T-helper 22 cell (primary cell): ENCODE results near the gene SLC13A1.
"Not testable (repeated sequence)": the region's sequence is repeated elsewhere in the genome, so short reads cannot be mapped to it uniquely, and the experiment has no call there.

Experiments
- DNase-seq: peaks from one replicate; pipeline ENCODE4 v3.0.0-alpha.2; 2020; ENCODE audit warnings: low read depth

Gene SLC13A1

GRCh38 chr7:123126691-123127090 is 73.1 kb downstream of the SLC13A1 start:
- no peak for DNase-seq

DNA sequence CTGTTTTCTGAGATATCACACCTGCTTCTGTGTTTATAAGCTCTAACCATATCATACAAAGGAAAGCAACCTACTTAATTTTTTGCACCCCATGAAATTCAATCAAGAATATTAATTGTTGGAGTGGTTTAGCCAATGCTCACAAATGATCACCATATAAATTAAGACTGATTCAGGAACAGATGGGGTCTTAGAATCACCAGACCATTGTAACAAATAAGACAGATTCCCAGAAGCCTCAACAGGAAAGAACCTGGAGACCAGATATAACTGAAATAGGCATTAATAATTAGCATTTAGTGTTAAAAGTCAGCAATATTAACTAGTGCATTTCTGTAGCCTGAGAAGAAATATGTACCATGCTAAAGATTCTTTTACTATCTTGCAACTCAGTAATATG is 73.6 kb downstream of the SLC13A1 start:
- DNase-seq: no peak

DNA sequence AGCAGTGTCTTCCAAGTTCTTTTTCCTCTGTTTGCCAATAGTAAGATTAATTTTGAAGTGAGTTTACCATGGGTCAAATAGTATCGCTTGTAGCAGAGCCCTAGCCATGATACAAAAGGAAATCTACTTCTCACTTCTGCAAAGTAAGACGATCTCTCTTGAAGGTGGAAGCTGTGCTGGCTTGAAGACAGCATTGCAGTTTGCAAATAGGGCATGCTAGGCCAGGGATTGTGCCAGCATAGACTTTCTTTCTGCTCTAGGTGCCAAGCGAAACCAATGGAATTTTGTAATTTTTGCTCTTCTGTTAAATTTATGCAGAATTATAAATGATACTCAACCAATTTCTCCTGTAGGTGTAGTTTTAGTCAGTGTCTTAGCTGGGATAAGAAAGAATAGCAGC is 74.5 kb downstream of the SLC13A1 start:
- no peak for DNase-seq

DNA sequence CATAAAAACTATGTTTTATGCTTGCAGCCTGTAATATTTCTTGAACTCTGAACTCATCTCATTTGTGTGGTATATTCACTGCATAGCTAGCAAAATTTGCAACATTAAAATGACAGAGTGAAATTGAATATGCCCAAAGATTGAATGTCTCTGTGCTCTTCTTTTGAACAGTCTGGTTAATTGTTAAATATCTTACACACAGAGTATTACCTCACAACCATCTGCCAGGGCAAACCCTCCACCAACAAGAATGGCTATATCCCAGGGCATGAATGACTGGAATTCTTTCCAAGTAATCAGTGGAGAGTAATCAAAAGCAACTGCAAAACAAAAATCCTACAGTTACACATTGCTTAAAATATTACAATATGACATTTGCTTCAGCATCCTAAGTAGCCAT is 76.9 kb downstream of the SLC13A1 start:
- no peak for DNase-seq

DNA sequence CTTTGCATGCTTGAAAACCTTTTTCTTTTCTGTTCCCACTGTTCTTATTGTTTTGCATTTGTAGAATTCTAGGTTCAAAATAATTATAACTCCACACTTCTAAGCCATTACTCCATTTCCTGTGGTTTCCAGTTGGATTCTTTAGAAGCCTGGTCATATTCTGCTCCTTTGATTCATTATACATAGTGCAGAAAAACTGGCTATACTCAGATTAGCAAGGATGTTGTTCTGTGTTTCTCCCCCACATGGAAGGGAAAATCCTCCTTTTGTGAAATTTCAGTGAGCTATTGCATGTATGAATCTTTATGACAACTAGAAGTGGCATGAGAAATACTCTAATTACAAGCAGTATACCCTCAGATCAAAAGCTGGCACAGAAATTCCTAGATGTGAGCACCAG is 79.5 kb downstream of the SLC13A1 start:
- DNase-seq: no peak

GRCh38 chr7:123115331-123115730 is 84.4 kb downstream of the SLC13A1 start:
- no peak for DNase-seq

- no peak for DNase-seq
Observed at GRCh38 chr7:123114288-123114687, 85.5 kb downstream of the SLC13A1 start.

DNA sequence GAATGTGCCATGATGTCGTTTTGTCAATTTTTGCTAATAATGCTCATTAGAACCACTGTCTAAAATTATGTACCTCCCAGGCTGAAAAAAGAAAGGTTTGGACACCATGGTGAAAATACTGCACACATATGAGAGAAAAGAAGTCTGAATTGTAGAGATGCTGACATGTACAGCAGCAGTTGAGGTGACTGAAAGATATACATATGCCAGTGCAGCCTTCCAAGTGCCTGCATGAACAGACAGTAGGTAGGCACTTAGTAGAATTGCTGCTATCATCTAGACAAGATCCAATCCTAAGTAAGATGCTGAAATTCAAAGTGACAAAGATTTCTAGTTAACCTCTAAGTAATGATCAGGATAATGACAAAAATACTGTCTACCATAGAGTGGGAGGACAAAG is 86.9 kb downstream of the SLC13A1 start:
- no peak for DNase-seq

- no peak for DNase-seq
Observed at GRCh38 chr7:123099712-123100111, 100.1 kb downstream of the SLC13A1 start.

GRCh38 chr7:123096976-123097375 is 102.8 kb downstream of the SLC13A1 start:
- DNase-seq: no peak

GRCh38 chr7:123096434-123096833 is 103.3 kb downstream of the SLC13A1 start:
- no peak for DNase-seq

DNA sequence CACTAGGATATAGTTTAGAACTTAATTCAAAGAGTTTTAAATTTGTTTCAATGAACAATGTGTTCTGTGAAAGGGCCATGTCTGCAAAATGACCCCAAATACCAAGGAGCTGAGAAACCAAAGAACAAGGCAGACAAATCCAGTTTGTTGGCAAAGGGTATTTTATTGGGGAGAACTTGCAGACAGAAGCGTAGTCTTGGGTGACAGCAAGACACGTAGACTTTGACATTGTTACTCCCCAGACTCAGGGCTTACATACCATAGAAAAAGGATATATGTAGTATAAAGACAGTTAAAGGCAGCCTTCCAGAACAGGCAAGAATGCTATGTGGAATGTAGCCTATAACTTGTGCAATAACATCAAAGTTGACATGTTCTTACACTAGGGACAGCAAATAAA is 109.3 kb downstream of the SLC13A1 start:
- no peak for DNase-seq

DNA sequence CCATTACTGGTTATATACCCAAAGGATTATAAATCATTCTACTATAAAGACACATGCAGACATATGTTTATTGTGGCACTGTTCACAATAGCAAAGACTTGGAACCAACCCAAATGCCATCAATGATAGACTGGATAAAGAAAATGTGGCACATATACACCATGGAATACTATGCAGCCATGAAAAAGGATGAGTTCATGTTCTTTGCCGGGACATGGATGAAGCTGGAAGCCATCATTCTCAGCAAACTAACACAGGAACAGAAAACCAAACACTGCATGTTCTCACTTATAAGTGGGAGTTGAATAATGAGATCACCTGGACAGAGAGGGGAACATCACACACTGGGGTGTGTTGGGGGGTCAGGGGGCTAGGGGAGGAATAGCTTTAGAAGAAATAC is 112.9 kb downstream of the SLC13A1 start:
- not testable (repeated sequence) for DNase-seq

DNA sequence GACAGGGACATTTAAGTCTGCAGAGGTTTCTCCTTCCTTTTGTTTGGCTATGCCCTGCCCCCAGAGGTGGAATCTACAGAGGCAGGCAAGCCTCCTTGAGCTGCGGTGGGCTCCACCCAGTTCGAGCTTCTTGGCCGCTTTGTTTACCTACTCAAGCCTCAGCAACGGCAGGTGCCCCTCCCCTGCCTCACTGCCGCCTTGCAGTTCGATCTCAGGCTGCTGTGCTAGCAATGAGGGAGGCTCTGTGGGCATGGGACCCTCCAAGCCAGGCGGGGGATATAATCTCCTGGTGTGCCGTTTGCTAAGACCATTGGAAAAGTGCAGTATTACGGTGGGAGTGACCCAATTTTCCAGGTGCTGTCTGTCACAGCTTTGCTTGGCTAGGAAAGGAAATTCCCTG is 114.9 kb downstream of the SLC13A1 start:
- DNase-seq: not testable (repeated sequence)

DNA sequence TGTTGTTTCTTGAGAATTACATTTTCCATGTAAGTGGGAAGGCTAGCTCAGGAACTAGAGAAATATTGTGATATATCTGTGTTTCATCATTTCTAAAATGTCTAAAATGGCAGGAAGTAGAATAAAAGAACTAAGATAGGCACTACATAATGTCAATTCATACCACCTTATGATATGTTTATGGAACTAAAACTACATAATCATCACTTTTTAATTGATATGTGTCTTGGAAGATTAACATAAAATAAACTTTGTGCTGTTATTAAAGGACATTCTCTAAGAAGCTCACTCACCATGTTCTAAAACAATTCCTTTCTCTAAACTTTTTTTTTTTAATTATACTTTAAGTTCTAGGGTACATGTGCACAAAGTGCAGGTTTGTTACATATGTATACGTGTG is 120.7 kb downstream of the SLC13A1 start:
- DNase-seq: no peak

GRCh38 chr7:123075838-123076467 is 123.8 kb downstream of the SLC13A1 start:
- no peak for DNase-seq

DNA sequence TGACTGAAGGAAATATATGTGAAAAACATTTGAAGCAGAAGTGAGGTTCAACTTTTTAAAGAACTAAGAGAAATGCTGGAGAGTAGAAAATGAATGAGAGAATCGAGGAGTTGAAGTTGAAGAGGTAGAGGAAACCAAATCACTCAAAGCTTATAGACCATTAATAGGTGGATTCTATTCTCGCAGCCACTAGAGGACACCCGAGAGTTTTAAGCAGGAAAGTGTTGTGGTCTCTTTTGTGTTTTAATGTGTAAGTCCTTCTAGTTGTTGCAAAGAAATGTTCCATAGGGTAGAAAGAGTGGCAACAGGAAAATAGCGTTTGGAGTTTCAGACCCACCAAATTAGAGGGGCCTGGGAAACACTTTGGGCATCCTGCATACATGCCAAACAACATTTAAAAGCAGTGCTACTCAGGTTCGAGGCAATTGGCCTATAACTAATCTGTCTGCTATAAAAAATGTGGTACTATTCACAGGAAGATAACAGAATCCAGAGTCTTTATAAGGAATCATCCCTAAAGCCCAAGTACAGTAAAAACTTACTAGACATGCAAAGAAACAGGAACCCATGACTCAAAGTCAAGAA is 129.0 kb downstream of the SLC13A1 start:
- DNase-seq: no peak

GRCh38 chr7:123067814-123068213 is 132.0 kb downstream of the SLC13A1 start:
- DNase-seq: no peak
